Adipocyte (in vitro differentiated cells): Measurements from ENCODE around the gene PAX7.

Experiments
- DNase-seq: peaks from one replicate; pipeline ENCODE4 v3.0.0-alpha.2; 2015; ENCODE audit warnings: low read depth
- H3K27me3 ChIP-seq: replicated peaks from 2 replicates; pipeline ENCODE4 v1.7.0; 2013; ENCODE audit warnings: mild to moderate bottlenecking, low read length, moderate library complexity; ENCODE audit not compliant: control insufficient read depth, insufficient read depth
- H3K36me3 ChIP-seq: 2 replicates; pipeline ENCODE4 v1.7.0; 2013; ENCODE audit warnings: low read length, mild to moderate bottlenecking, moderate library complexity; ENCODE audit not compliant: control insufficient read depth, insufficient read depth, severe bottlenecking
- H3K4me1 ChIP-seq: 2 replicates; pipeline ENCODE4 v1.7.0; 2013; ENCODE audit warnings: mild to moderate bottlenecking, low read length, moderate library complexity; ENCODE audit not compliant: control insufficient read depth, insufficient read depth
- H3K4me3 ChIP-seq: 2 replicates; pipeline ENCODE4 v1.7.0; 2013; ENCODE audit warnings: mild to moderate bottlenecking, low read length, moderate library complexity
- H3K9ac ChIP-seq: 2 replicates; pipeline ENCODE4 v1.7.0; 2013; ENCODE audit warnings: mild to moderate bottlenecking, low read length, moderate library complexity
- H3K9me3 ChIP-seq: 2 replicates; pipeline ENCODE4 v1.7.0; 2013; ENCODE audit warnings: mild to moderate bottlenecking, low read length, moderate library complexity; ENCODE audit not compliant: control insufficient read depth

The PAX7 gene

GRCh38 chr1:18602533-18603211 is 28.0 kb upstream of the PAX7 start:
- Histone ChIP-seq H3K9ac (no peak overlapping the region), H3K4me3 (no peak overlapping the region), H3K36me3 (no peaks in the 10 kb centered on the region), H3K4me1 (no peaks in the 10 kb centered on the region), H3K27me3 (peaks cover 36% of the 10 kb centered on the region), H3K9me3 (no peaks in the 10 kb centered on the region)
- no peak for DNase-seq

DNA sequence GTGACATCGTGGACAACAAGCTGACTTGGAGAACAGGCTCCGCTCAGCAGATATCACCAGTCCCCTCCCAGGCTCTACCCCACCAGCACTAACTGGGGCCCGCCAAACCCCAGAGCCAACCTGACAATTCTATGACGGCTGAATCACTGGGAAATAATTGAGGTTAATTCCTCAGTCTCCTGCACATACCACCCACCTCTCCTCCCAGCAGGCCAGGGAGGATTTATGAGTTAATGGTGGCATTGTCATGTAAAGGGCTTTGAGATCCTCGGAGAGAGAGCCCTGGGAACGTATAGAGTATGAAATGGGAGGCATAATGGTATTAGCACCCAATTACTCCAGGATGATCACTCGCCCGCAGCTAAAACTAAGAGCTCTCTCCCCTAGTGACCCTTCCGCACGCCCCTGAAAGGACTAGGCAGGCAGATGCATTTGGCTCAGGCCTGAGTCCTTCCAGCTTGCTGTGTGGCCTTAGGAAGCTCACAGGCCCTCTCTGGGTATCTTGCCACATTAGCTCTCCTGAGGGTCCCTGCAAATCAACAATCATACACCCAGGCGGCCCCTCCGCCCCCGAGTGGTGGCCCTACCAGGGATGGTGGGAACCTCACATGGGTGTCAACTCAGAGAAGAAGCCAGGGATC is 27.3 kb upstream of the PAX7 start:
- Histone ChIP-seq H3K9me3 (no peaks in the 10 kb centered on the region), H3K9ac (no peak overlapping the region), H3K4me1 (no peaks in the 10 kb centered on the region), H3K27me3 (peaks cover 38% of the 10 kb centered on the region), H3K4me3 (no peak overlapping the region), H3K36me3 (no peaks in the 10 kb centered on the region)
- no peak for DNase-seq

DNA sequence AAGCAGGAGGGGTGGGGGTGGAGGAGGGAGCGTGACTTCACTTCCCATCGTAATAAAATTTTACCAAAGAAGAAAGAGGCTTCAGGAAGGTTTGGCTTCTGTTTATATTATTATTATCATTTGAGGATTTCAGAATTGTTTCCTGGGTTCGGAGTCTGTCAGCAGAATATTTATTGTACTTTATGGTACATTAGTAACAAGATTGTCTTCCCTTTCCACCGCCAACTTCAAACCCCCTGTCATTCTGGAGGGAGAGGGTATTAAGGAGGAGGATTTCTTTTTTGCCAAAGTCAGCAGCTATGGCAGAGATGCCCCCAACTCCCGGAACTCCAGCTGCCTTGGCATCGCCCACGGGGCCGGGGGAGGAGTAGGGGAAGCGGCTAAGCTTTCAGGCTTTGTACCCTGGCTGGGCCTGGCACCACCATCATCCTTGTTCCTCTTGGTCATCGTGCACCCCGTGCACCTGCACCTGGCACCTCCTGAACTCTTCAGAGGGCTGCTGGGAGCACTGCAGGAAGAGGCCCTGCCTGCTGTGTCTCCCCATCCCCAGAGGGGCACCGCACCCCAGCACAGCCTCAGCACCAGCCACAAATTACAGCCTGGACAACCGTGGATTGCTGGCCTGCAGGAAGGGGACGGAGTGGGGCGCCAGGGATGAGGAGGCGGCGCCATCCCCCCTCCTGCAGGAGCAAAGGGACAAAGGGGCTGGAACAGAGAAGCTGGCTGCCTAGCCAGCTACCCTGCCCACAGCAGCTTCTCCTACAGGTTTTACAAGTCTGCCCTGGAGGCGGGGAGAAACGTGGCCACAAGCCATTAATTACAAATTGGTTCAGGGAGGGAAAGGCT is 24.0 kb upstream of the PAX7 start:
- Histone ChIP-seq H3K4me1 (no peaks in the 10 kb centered on the region), H3K36me3 (no peaks in the 10 kb centered on the region), H3K4me3 (no peak overlapping the region), H3K27me3 (peaks cover 20% of the 10 kb centered on the region), H3K9ac (no peak overlapping the region), H3K9me3 (peaks cover 8% of the 10 kb centered on the region)
- DNase-seq = no peak

DNA sequence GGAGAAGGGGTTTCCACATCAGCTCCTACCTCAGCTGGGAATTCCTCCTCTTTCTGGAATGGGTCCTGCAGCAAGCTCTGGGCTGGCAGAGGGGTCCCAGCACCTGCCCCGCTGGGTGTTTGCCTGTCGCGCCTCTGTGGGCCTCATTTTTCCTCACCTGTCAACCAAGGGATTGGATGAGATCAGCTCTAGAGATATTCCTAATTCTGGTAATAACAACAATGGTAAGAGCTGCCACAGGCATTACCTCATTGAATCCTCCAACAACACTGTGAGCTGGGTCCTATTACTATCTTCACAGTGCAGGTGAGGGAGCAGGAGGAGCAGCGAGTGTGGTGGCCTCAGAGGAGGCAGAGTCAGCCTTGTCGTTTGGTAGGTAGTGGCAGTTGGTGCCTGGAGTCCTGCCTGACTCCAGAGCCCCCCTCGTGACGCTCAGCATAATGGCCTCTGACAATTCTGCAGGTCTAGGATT is 23.3 kb upstream of the PAX7 start:
- peaks cover 8% of the 10 kb centered on the region for H3K9me3 ChIP-seq
- H3K4me3 ChIP-seq = no peak overlapping the region
- no peaks in the 10 kb centered on the region for H3K4me1 ChIP-seq
- peaks cover 19% of the 10 kb centered on the region for H3K27me3 ChIP-seq
- H3K36me3 ChIP-seq = no peaks in the 10 kb centered on the region
- DNase-seq = no peak
- no peak overlapping the region for H3K9ac ChIP-seq

- Histone ChIP-seq H3K27me3 (peaks cover 18% of the 10 kb centered on the region), H3K4me3 (no peak overlapping the region), H3K9ac (no peak overlapping the region), H3K4me1 (no peaks in the 10 kb centered on the region), H3K9me3 (peaks cover 13% of the 10 kb centered on the region), H3K36me3 (no peaks in the 10 kb centered on the region)
- no peak for DNase-seq
Measured at GRCh38 chr1:18608534-18608933, 22.1 kb upstream of the PAX7 start.

GRCh38 chr1:18611311-18611710 is 19.3 kb upstream of the PAX7 start:
- Histone ChIP-seq H3K9me3 (peaks cover 23% of the 10 kb centered on the region), H3K9ac (no peak overlapping the region), H3K36me3 (no peaks in the 10 kb centered on the region), H3K27me3 (peaks cover 29% of the 10 kb centered on the region), H3K4me1 (no peaks in the 10 kb centered on the region), H3K4me3 (no peak overlapping the region)
- no peak for DNase-seq

- peaks cover 29% of the 10 kb centered on the region for H3K27me3 ChIP-seq
- no peak overlapping the region for H3K4me3 ChIP-seq
- H3K4me1 ChIP-seq = no peaks in the 10 kb centered on the region
- no peaks in the 10 kb centered on the region for H3K36me3 ChIP-seq
- peaks cover 23% of the 10 kb centered on the region for H3K9me3 ChIP-seq
- no peak for DNase-seq
- H3K9ac ChIP-seq = no peak overlapping the region
Measured at GRCh38 chr1:18612073-18612472, 18.6 kb upstream of the PAX7 start.

DNA sequence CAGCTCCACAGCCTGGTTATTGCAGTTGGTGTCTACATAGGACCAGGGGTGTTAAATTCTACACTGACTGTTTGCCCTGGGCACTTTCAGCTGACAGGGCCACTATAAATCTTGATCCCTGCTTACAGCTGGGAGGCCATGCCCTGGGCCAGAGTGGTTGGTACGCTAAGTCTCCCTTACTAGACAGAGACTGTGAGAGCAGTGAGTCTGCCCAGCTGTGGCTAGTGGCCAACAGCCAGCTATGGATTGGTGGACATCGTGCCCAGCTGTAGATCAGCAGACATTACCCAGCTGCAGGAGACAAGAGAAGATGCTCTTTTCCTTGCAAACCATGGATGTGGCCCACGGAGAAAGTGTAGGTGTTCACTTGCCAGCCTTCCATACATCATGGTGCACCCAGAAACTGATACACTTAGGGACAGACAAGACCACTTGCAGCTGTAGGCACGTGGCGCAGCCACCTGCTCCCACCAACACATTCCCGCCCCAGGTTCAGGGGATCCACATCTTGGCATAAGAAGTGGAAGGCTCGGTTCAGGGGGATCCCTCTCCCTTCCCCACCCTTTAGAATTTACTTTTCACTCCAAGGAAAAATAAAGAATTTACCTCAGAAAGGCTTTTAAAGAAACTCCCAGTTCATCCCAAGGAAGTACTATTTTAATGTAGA is 16.4 kb upstream of the PAX7 start:
- peaks cover 15% of the 10 kb centered on the region for H3K9me3 ChIP-seq
- no peak for DNase-seq
- H3K36me3 ChIP-seq = no peaks in the 10 kb centered on the region
- H3K27me3 ChIP-seq = peaks cover 25% of the 10 kb centered on the region
- H3K4me1 ChIP-seq = no peaks in the 10 kb centered on the region
- no peak overlapping the region for H3K4me3 ChIP-seq
- H3K9ac ChIP-seq = no peak overlapping the region

- Histone ChIP-seq H3K9ac (no peak overlapping the region), H3K4me3 (no peak overlapping the region), H3K27me3 (peaks cover 45% of the 10 kb centered on the region), H3K9me3 (peaks cover 8% of the 10 kb centered on the region), H3K36me3 (no peaks in the 10 kb centered on the region), H3K4me1 (no peaks in the 10 kb centered on the region)
- DNase-seq = no peak
Measured at GRCh38 chr1:18618546-18619466, 11.8 kb upstream of the PAX7 start.

DNA sequence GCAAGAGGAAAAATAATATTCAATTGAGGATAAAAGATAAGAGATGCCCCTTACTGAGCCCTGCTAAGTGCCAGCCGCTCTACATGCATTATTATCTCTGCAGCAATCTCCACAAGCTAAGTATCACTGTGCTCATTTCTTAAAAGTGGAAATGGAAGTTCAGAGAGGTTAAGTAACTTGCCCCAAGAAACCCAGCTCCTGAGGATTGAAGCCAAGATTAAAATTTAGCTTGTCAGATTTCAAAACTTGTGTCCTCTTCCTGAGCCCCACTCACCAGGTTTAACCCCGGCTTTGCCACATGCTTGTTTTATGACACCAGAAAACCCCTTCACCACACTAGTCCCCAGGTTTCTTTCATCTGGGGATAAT is 11.2 kb upstream of the PAX7 start:
- H3K36me3 ChIP-seq = no peaks in the 10 kb centered on the region
- H3K27me3 ChIP-seq = peaks cover 45% of the 10 kb centered on the region
- H3K4me3 ChIP-seq = no peak overlapping the region
- no peak for DNase-seq
- H3K9ac ChIP-seq = no peak overlapping the region
- no peaks in the 10 kb centered on the region for H3K4me1 ChIP-seq
- H3K9me3 ChIP-seq = peaks cover 1% of the 10 kb centered on the region
